Smooth muscle cell (in vitro differentiated cells): ENCODE results near the gene RPS16. TPM values are rescaled to one million over a fixed set of nuclear protein-coding genes. Genes with fewer than 3 reads are reported as not detected.

ENCODE experiments used
- DNase-seq: peaks from one replicate; lab custom pipeline; 2025; ENCODE audit not compliant: unreplicated experiment; lab: John Stamatoyannopoulos, UW
- H2AFZ ChIP-seq: fragments of 200-600 bp; sonication (generic); 2 replicates; pipeline ENCODE4 v1.6.0; 2016; ENCODE audit warnings: antibody characterized with exemption, low read depth, mild to moderate bottlenecking
- H3F3A ChIP-seq: fragments of 200-600 bp; sonication (generic); 2 replicates; pipeline ENCODE4 v1.6.0; 2017; ENCODE audit warnings: antibody characterized with exemption, low read depth
- H3K27ac ChIP-seq: fragments of 200-600 bp; sonication (generic); 2 replicates; pipeline ENCODE4 v1.5.1; 2016; ENCODE audit warnings: low read depth, mild to moderate bottlenecking
- H3K27me3 ChIP-seq: fragments of 200-600 bp; sonication (generic); 2 replicates; pipeline ENCODE4 v1.6.1; 2016; ENCODE audit warnings: low read depth, mild to moderate bottlenecking
- H3K36me3 ChIP-seq: fragments of 200-600 bp; sonication (generic); 2 replicates; pipeline ENCODE4 v1.5.1; 2016; ENCODE audit warnings: low read depth
- H3K4me1 ChIP-seq: fragments of 200-600 bp; sonication (generic); 2 replicates; pipeline ENCODE4 v1.5.1; 2016; ENCODE audit warnings: low read depth
- H3K4me2 ChIP-seq: fragments of 200-600 bp; sonication (generic); 2 replicates; pipeline ENCODE4 v1.6.0; 2016; ENCODE audit warnings: mild to moderate bottlenecking
- H3K4me3 ChIP-seq: fragments of 200-600 bp; sonication (generic); 2 replicates; pipeline ENCODE4 v1.5.1; 2016; ENCODE audit warnings: mild to moderate bottlenecking
- H3K79me2 ChIP-seq: fragments of 200-600 bp; sonication (generic); 2 replicates; pipeline ENCODE4 v1.6.0; 2016; ENCODE audit warnings: low read depth, mild to moderate bottlenecking
- H3K9ac ChIP-seq: fragments of 200-600 bp; sonication (generic); 2 replicates; pipeline ENCODE4 v1.6.0; 2016; ENCODE audit warnings: low read depth
- H3K9me3 ChIP-seq: fragments of 200-600 bp; sonication (generic); replicated peaks from 2 replicates; pipeline ENCODE4 v1.5.1; 2016; ENCODE audit warnings: low read depth
- H4K20me1 ChIP-seq: fragments of 200-600 bp; sonication (generic); 2 replicates; pipeline ENCODE4 v1.6.0; 2016; ENCODE audit warnings: low read depth
- WGBS: methylation state at CpG from one replicate; pipeline ENCODE4 v1.1.7; 2016; ENCODE audit warnings: low lambda C conversion rate; 5-methylcytosine and 5-hydroxymethylcytosine counted together
- polyA plus RNA-seq: library from polyadenylated mRNA; unstranded; fragments of >200 nt; fragmentation: Nextera tagmentation; extraction: Ambion mirVana; gene quantifications from 2 replicates; pipeline ENCODE4 v1.2.1, GENCODE V29; 2016
- total RNA-seq: library from RNA; depleted of rRNA; stranded (reverse); fragments of >200 nt; gene quantifications from 2 replicates; pipeline ENCODE4 v1.2.3, GENCODE V29; 2014
- TF ChIP-seq, protein P1 (sequence below): fragments of 200-600 bp; sonication (generic); IDR thresholded peaks from 2 replicates; pipeline ENCODE4 v1.5.1; 2017; ENCODE audit warnings: borderline replicate concordance, mild to moderate bottlenecking, antibody characterized with exemption; ENCODE audit not compliant: insufficient read depth, poor library complexity, severe bottlenecking

Gene RPS16
- total and polyA plus RNA-seq, 2 experiments from 2014 or later: 97.1 to 539 TPM

GRCh38 chr19:39410017-39410830, 25.5 kb downstream of the RPS16 start:
- H3K9me3 ChIP-seq: no peaks in the 10 kb centered on the region
- H2AFZ ChIP-seq: no peak overlapping the region
- TF ChIP-seq, protein P1, sequence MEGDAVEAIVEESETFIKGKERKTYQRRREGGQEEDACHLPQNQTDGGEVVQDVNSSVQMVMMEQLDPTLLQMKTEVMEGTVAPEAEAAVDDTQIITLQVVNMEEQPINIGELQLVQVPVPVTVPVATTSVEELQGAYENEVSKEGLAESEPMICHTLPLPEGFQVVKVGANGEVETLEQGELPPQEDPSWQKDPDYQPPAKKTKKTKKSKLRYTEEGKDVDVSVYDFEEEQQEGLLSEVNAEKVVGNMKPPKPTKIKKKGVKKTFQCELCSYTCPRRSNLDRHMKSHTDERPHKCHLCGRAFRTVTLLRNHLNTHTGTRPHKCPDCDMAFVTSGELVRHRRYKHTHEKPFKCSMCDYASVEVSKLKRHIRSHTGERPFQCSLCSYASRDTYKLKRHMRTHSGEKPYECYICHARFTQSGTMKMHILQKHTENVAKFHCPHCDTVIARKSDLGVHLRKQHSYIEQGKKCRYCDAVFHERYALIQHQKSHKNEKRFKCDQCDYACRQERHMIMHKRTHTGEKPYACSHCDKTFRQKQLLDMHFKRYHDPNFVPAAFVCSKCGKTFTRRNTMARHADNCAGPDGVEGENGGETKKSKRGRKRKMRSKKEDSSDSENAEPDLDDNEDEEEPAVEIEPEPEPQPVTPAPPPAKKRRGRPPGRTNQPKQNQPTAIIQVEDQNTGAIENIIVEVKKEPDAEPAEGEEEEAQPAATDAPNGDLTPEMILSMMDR: no peak
- no peaks in the 10 kb centered on the region for H3K27me3 ChIP-seq
- H3K4me3 ChIP-seq: peak overlapping the region; percentile 96
- 8% methylated on average over 13 of the region's 35 CpGs for WGBS
- peaks cover 34% of the 10 kb centered on the region for H4K20me1 ChIP-seq
- no peak for DNase-seq
- peak overlapping the region; percentile 92 for H3K9ac ChIP-seq
- H3K79me2 ChIP-seq: peaks cover 49% of the 10 kb centered on the region
- H3K36me3 ChIP-seq: no peaks in the 10 kb centered on the region
- peaks cover 17% of the 10 kb centered on the region for H3K4me1 ChIP-seq
- H3F3A ChIP-seq: peaks cover 24% of the 10 kb centered on the region
- H3K27ac ChIP-seq: peak overlapping the region; percentile 95
- peak overlapping the region; percentile 94 for H3K4me2 ChIP-seq

DNA sequence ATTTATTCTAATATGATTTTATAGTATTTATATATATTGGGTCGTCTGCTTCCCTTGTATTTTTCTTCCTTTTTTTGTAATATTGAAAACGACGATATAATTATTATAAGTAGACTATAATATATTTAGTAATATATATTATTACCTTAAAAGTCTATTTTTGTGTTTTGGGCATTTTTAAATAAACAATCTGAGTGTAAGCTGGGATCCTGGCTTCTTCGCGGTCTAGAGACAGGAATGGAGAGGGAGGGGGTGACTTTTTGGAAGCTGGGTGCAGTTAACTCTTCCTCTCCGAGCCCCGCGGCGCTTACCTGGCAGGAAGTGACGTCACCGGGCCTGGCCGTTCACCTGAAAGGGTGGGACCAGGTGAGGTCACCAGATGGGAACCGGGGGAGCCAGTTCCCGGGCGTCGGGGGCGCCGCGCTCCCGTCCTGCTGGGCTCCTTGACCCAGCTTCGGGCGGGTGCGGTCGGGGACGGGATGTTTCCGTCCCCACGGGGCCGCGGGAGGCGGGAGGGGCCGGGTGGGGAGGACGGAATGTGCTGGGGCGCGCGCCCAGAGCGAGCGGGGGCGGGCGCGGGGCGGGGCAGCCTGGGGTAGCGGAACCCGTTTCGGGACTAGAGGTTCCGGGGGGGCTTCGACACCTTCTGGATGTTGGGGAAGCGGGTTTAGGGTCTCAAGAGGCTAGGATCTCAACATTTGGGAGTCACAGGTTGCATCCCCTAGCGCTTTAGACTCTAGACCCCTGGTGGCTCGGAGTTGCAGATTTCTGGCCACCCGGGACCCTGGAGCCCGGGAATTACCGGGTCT, 26.3 kb downstream of the RPS16 start:
- peaks cover 41% of the 10 kb centered on the region for H3K79me2 ChIP-seq
- TF ChIP-seq, protein P1: no peak
- peak overlapping the region; percentile 92 for H3K9ac ChIP-seq
- no peak for DNase-seq
- no peaks in the 10 kb centered on the region for H3K9me3 ChIP-seq
- peak overlapping the region; percentile 96 for H3K4me3 ChIP-seq
- H3F3A ChIP-seq: peaks cover 25% of the 10 kb centered on the region
- peak overlapping the region; percentile 95 for H3K27ac ChIP-seq
- peak overlapping the region; percentile 94 for H3K4me2 ChIP-seq
- H2AFZ ChIP-seq: no peak overlapping the region
- 2% methylated on average over 37 of the region's 52 CpGs for WGBS
- H3K27me3 ChIP-seq: no peaks in the 10 kb centered on the region
- peaks cover 25% of the 10 kb centered on the region for H4K20me1 ChIP-seq
- peaks cover 13% of the 10 kb centered on the region for H3K4me1 ChIP-seq
- no peaks in the 10 kb centered on the region for H3K36me3 ChIP-seq

- Histone ChIP-seq H3K9me3 (no peaks in the 10 kb centered on the region), H3K4me2 (peak overlapping the region; percentile 94), H3K36me3 (no peaks in the 10 kb centered on the region), H3F3A (peaks cover 30% of the 10 kb centered on the region), H3K9ac (peak overlapping the region; percentile 92), H3K4me1 (peaks cover 17% of the 10 kb centered on the region), H2AFZ (no peak overlapping the region), H3K4me3 (peak overlapping the region; percentile 96), H3K79me2 (peaks cover 33% of the 10 kb centered on the region), H3K27ac (peak overlapping the region; percentile 95), H3K27me3 (no peaks in the 10 kb centered on the region), H4K20me1 (peaks cover 23% of the 10 kb centered on the region)
- DNase-seq: no peak
- WGBS: 69% methylated on average over 17 of the region's 20 CpGs
- TF ChIP-seq, protein P1: no peak
These were observed 27.1 kb downstream of the RPS16 start for GRCh38 chr19:39408392-39409207.
